ENCODE results near the gene ZNF511. TPM values are rescaled to one million over a fixed set of nuclear protein-coding genes. Genes with fewer than 3 reads are reported as not detected.

Gene ZNF511
- total RNA-seq, 4 donors from 2014 or later, result 23.1 to 45.5 (median 30.0) TPM

DNA sequence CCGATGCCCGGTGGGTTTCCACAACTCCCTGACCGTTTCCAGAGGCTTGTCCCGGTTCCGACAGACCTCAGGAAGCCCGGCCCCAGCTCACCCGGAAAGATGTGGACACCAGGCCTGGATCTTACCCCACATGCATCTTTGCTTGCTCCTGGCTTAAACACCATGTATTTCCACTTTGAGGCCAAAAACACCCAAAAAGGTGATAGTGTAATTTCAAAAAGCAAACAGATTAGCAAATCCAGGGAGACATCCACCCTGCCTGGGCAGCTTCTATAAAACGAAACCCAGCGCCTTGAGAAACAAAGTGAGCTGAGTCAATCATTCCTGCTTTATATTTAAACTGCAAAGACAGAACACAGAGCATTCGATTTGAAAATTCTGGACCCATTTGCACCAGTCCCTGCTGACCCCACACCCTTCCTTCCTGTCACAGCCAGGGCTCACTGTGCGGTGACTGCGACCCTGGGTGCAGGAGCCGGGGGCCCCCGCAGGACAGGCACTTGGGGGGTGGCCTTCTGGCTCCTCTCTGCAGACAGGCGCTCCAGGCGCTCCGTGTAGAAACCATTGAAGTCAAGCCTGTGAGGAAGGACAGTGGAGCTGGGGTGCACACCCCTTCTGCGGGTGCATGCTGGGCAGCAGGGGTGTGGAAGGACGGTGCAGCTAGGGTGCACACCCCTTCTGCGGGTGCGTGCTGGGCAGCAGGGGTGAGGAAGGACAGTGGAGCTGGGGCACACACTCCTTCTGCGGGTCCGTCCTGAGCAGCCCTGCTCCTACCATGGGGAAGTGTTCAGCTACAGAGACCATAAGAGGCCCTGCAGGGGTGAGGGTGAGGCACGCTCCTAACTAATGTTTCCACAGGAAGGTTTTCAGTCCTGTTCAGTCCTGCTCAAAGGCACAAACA lies 29.1 kb upstream of the ZNF511 start:
- Histone ChIP-seq H3K36me3 (no peaks in the 10 kb centered on the region), H3K4me1 (peaks cover 0 to 7% of the 10 kb centered on the region in 2 donors), H3K4me3 (no peak overlapping the region), H3K27ac (no peak overlapping the region), H3K9me3 (no peaks in the 10 kb centered on the region), H3K27me3 (no peaks in the 10 kb centered on the region)
- no peak for DNase-seq
- intact Hi-C loops (cut with DNase I; ENCODE audit: low total_unique reads), result no loop called here
- TF ChIP-seq, protein P1, sequence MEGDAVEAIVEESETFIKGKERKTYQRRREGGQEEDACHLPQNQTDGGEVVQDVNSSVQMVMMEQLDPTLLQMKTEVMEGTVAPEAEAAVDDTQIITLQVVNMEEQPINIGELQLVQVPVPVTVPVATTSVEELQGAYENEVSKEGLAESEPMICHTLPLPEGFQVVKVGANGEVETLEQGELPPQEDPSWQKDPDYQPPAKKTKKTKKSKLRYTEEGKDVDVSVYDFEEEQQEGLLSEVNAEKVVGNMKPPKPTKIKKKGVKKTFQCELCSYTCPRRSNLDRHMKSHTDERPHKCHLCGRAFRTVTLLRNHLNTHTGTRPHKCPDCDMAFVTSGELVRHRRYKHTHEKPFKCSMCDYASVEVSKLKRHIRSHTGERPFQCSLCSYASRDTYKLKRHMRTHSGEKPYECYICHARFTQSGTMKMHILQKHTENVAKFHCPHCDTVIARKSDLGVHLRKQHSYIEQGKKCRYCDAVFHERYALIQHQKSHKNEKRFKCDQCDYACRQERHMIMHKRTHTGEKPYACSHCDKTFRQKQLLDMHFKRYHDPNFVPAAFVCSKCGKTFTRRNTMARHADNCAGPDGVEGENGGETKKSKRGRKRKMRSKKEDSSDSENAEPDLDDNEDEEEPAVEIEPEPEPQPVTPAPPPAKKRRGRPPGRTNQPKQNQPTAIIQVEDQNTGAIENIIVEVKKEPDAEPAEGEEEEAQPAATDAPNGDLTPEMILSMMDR (IDR thresholded peaks at IDR 0.05), result no peak
- TF ChIP-seq POLR2A (IDR thresholded peaks at IDR 0.05), result no peak

DNA sequence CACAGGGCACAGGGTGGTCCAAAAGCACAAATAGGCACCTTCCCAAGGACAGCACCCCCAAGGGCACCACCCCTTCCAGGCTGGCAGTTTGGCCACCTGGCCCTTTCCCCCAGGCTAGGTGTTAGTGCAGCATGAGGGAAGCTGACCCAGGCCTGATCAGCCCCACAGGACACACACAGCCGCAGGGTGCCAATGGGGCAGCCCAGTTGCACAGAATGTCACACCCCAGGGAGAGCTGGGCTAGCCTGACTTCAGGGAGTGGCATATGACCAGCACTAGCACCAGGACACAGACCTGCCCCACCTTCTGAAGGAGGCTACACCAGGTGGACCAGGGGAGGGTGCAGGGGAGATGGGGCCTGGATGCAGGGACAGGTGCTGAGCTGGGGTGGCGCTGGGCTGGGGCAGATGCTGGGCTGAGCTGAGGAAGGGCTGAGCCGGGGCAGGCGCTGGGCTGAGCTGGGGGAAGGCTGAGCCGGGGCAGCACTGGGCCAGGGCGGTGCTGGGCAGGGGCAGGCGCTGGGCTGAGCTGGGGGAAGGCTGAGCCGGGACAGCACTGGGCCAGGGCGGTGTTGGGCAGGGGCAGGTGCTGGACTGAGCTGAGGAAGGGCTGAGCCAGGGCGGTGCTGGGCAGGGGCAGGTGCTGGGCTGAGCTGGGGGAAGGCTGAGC lies 28.2 kb upstream of the ZNF511 start:
- Histone ChIP-seq H3K9me3 (no peaks in the 10 kb centered on the region), H3K27me3 (no peaks in the 10 kb centered on the region), H3K4me3 (no peak overlapping the region), H3K4me1 (peaks cover 0 to 7% of the 10 kb centered on the region in 2 donors), H3K27ac (no peak overlapping the region), H3K36me3 (no peaks in the 10 kb centered on the region)
- intact Hi-C loops (cut with DNase I; ENCODE audit: low total_unique reads), result no loop called here
- no peak for TF ChIP-seq POLR2A (IDR thresholded peaks at IDR 0.05)
- TF ChIP-seq, protein P1 (IDR thresholded peaks at IDR 0.05), result no peak
- no peak for DNase-seq

- H3K36me3 ChIP-seq, result no peaks in the 10 kb centered on the region
- no peaks in the 10 kb centered on the region for H3K27me3 ChIP-seq
- H3K4me3 ChIP-seq, result no peak overlapping the region
- intact Hi-C loops (cut with DNase I; ENCODE audit: low total_unique reads), result no loop called here
- DNase-seq, result no peak
- H3K4me1 ChIP-seq, result peaks cover 0 to 7% of the 10 kb centered on the region in 2 donors
- H3K9me3 ChIP-seq, result no peaks in the 10 kb centered on the region
- TF ChIP-seq, protein P1 (IDR thresholded peaks at IDR 0.05), result no peak
- no peak for TF ChIP-seq POLR2A (IDR thresholded peaks at IDR 0.05)
- H3K27ac ChIP-seq, result no peak overlapping the region
Measured at GRCh38 chr10:133281084-133281483, 27.6 kb upstream of the ZNF511 start.

DNA sequence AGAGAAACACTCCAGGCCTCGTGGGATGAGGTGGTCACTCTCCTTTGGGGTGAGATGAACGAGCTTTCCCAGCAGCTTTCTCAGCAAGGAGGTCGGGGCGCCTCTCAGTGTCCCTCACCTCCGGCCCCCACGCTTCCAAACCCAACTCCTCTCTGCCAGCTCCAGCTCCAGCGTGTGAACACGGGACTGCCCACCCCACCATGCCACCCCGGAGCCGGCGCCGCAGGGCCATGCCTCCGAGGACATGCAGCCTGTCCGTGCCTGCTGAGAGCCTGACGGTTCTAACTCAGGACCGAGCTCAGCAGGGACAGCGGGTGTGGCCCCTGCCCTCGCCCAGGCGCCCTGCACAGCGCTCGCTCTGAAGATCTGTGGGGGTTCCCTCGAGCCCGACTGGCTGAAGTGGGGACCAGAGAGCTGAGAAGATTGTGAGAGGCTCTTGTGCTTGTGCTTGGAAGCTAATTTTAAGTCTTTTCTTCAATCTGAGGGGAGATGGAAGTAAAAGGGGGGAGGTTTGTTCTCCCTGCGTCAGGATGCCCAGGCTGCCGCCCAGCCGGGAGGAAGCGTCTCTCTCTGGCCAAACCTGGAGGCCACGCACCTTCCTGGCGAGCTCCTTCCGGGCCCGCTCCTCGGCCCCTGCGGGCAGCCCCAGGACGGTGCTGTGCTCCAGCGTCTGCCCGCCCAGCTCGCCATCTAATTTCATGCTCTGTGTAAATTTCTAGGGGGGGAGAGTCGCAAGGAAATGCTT lies 26.9 kb upstream of the ZNF511 start:
- Histone ChIP-seq H3K27ac (no peak overlapping the region), H3K4me3 (no peak overlapping the region), H3K4me1 (peaks cover 0 to 3% of the 10 kb centered on the region in 2 donors), H3K36me3 (no peaks in the 10 kb centered on the region), H3K27me3 (no peaks in the 10 kb centered on the region), H3K9me3 (no peaks in the 10 kb centered on the region)
- no peak for TF ChIP-seq POLR2A (IDR thresholded peaks at IDR 0.05)
- TF ChIP-seq, protein P1 (IDR thresholded peaks at IDR 0.05), result no peak
- intact Hi-C loops (cut with DNase I; ENCODE audit: low total_unique reads), result no loop called here
- DNase-seq, result no peak

Measured in uterus (tissue), 4 donors.